ENCODE data around the gene HSP90AB1.
A peak's percentile ranks its signal among the peaks of the same experiment; 100 is the strongest.

HSP90AB1 gene

GRCh38 chr6:44235891-44236516 lies 10.9 kb upstream of the HSP90AB1 start:
- DNase-seq, result no peak

GRCh38 chr6:44237021-44237812 lies 9.7 kb upstream of the HSP90AB1 start:
- DNase-seq, result peak; percentile 54 to 64

- peak in 1 of 2 experiments; percentile 54 for DNase-seq
Observed at GRCh38 chr6:44237813-44238433, 9.0 kb upstream of the HSP90AB1 start.

GRCh38 chr6:44238687-44239350 lies 8.1 kb upstream of the HSP90AB1 start:
- DNase-seq, result no peak

GRCh38 chr6:44243345-44243744 lies 3.6 kb upstream of the HSP90AB1 start:
- no peak for DNase-seq

GRCh38 chr6:44245391-44245911 lies 1.4 kb upstream of the HSP90AB1 start:
- DNase-seq, result no peak

GRCh38 chr6:44245912-44246662 lies 814 bp upstream of the HSP90AB1 start:
- DNase-seq, result peak; percentile 76 to 83

GRCh38 chr6:44247338-44248302 lies 719 bp downstream of the HSP90AB1 start:
- DNase-seq, result no peak

- DNase-seq, result no peak
Observed at GRCh38 chr6:44248579-44248978, 1.7 kb downstream of the HSP90AB1 start.

GRCh38 chr6:44249082-44249748 lies 2.3 kb downstream of the HSP90AB1 start:
- DNase-seq, result no peak

- DNase-seq, result no peak
Observed at GRCh38 chr6:44250067-44250717, 3.3 kb downstream of the HSP90AB1 start.

GRCh38 chr6:44250718-44251123 lies 3.8 kb downstream of the HSP90AB1 start:
- no peak for DNase-seq

- DNase-seq, result no peak
Observed at GRCh38 chr6:44251576-44252524, 4.9 kb downstream of the HSP90AB1 start.

- DNase-seq, result no peak
Observed at GRCh38 chr6:44253307-44254101, 6.6 kb downstream of the HSP90AB1 start.

- no peak for DNase-seq
Observed at GRCh38 chr6:44254191-44255104, 7.5 kb downstream of the HSP90AB1 start.

- DNase-seq, result no peak
Observed at GRCh38 chr6:44255105-44255808, 8.4 kb downstream of the HSP90AB1 start.
